Measurements from ENCODE around the gene FGD6. TPM values are rescaled to one million over a fixed set of nuclear protein-coding genes. Genes with fewer than 3 reads are reported as not detected.

FGD6 gene
- polyA plus RNA-seq, 1 experiment: 2.1 TPM

- ChIA-PET CTCF (interaction anchor here (0.6 kb wide), 1 partner anchor 1264 kb away, joined by 3 read pairs; no protein-coding TSS in a partner anchor), POLR2A (no interaction called here)
- Histone ChIP-seq H3K36me3 (ENCODE audit: control insufficient read depth, insufficient read depth, low read length) (no peaks in the 10 kb centered on the region), H3K4me3 (ENCODE audit: low read depth, low read length) (no peak overlapping the region), H3K27me3 (ENCODE audit: control insufficient read depth, insufficient read depth, low read length) (no peaks in the 10 kb centered on the region)
- DNase-seq (ENCODE audit: low read depth): no peak
- no peak for TF ChIP-seq CTCF (IDR thresholded peaks at IDR 0.05; ENCODE audit: insufficient read depth, low read depth, low read length)
These were observed 26.1 kb downstream of the FGD6 start for GRCh38 chr12:95191060-95191696.

GRCh38 chr12:95187865-95188415, 29.3 kb downstream of the FGD6 start:
- DNase-seq (ENCODE audit: low read depth): no peak
- Histone ChIP-seq H3K27me3 (ENCODE audit: control insufficient read depth, insufficient read depth, low read length) (no peaks in the 10 kb centered on the region), H3K36me3 (ENCODE audit: control insufficient read depth, insufficient read depth, low read length) (no peaks in the 10 kb centered on the region), H3K4me3 (ENCODE audit: low read depth, low read length) (no peak overlapping the region)
- POLR2A ChIA-PET: no interaction called here
- no peak for TF ChIP-seq CTCF (IDR thresholded peaks at IDR 0.05; ENCODE audit: insufficient read depth, low read depth, low read length)
- CTCF ChIA-PET: no interaction called here

GRCh38 chr12:95185854-95186253, 31.4 kb downstream of the FGD6 start:
- CTCF ChIA-PET: interaction anchor here (0.6 to 1.2 kb wide), 2 partner anchors 19 to 27 kb away, joined by 3 read pairs; no protein-coding TSS in a partner anchor
- no peak for DNase-seq (ENCODE audit: low read depth)
- POLR2A ChIA-PET: interaction anchor here (0.6 kb wide), 1 partner anchor 30 kb away, joined by 7 read pairs; no protein-coding TSS in a partner anchor
- H3K36me3 ChIP-seq (ENCODE audit: control insufficient read depth, insufficient read depth, low read length): no peaks in the 10 kb centered on the region
- no peaks in the 10 kb centered on the region for H3K27me3 ChIP-seq (ENCODE audit: control insufficient read depth, insufficient read depth, low read length)
- H3K4me3 ChIP-seq (ENCODE audit: low read depth, low read length): no peak overlapping the region
- no peak for TF ChIP-seq CTCF (IDR thresholded peaks at IDR 0.05; ENCODE audit: insufficient read depth, low read depth, low read length)

GRCh38 chr12:95185072-95185471, 32.2 kb downstream of the FGD6 start:
- CTCF ChIA-PET: interaction anchor here (1.0 kb wide), 1 partner anchor 16 kb away, joined by 3 read pairs; no protein-coding TSS in a partner anchor
- no peak for TF ChIP-seq CTCF (IDR thresholded peaks at IDR 0.05; ENCODE audit: insufficient read depth, low read depth, low read length)
- Histone ChIP-seq H3K36me3 (ENCODE audit: control insufficient read depth, insufficient read depth, low read length) (no peaks in the 10 kb centered on the region), H3K27me3 (ENCODE audit: control insufficient read depth, insufficient read depth, low read length) (no peaks in the 10 kb centered on the region), H3K4me3 (ENCODE audit: low read depth, low read length) (no peak overlapping the region)
- POLR2A ChIA-PET: no interaction called here
- DNase-seq (ENCODE audit: low read depth): no peak

GRCh38 chr12:95184121-95184520, 33.1 kb downstream of the FGD6 start:
- ChIA-PET CTCF (interaction anchor here (1.0 kb wide), 1 partner anchor 17 kb away, joined by 3 read pairs; no protein-coding TSS in a partner anchor), POLR2A (no interaction called here)
- H3K27me3 ChIP-seq (ENCODE audit: control insufficient read depth, insufficient read depth, low read length): no peaks in the 10 kb centered on the region
- no peaks in the 10 kb centered on the region for H3K36me3 ChIP-seq (ENCODE audit: control insufficient read depth, insufficient read depth, low read length)
- no peak overlapping the region for H3K4me3 ChIP-seq (ENCODE audit: low read depth, low read length)
- DNase-seq (ENCODE audit: low read depth): no peak
- no peak for TF ChIP-seq CTCF (IDR thresholded peaks at IDR 0.05; ENCODE audit: insufficient read depth, low read depth, low read length)
